Muscle of leg (tissue), 16 donors: ENCODE results near the gene DUSP16. TPM values are rescaled to one million over a fixed set of nuclear protein-coding genes. Genes with fewer than 3 reads are reported as not detected.
A peak's percentile ranks its signal among the peaks of the same experiment; 100 is the strongest.

Experiments
- DNase-seq: peaks from one replicate; pipeline ENCODE4 v3.0.0; 2013
- H3K27ac ChIP-seq: one replicate; pipeline ENCODE4 v1.5.1; 2013; ENCODE audit warnings: mild to moderate bottlenecking, low read length, control low read depth
- H3K27me3 ChIP-seq: one replicate; pipeline ENCODE4 v1.6.1; 2013; ENCODE audit warnings: low read length; ENCODE audit not compliant: control insufficient read depth, insufficient read depth
- H3K36me3 ChIP-seq: one replicate; pipeline ENCODE4 v1.6.1; 2013; ENCODE audit warnings: low read length; ENCODE audit not compliant: control insufficient read depth, insufficient read depth
- H3K4me1 ChIP-seq: one replicate; pipeline ENCODE4 v1.6.1; 2013; ENCODE audit warnings: low read length; ENCODE audit not compliant: control insufficient read depth, insufficient read depth
- H3K4me3 ChIP-seq: one replicate; pipeline ENCODE4 v1.5.1; 2013; ENCODE audit warnings: low read length, control low read depth
- H3K9me3 ChIP-seq: replicated peaks from 2 replicates; pipeline ENCODE4 v1.6.1; 2013; ENCODE audit warnings: low read depth, low read length; ENCODE audit not compliant: control insufficient read depth
- WGBS: methylation state at CpG from one replicate; pipeline ENCODE4 v1.1.5; 2013; ENCODE audit warnings: missing lambda C conversion rate; ENCODE audit not compliant: insufficient coverage; 5-methylcytosine and 5-hydroxymethylcytosine counted together
- long read RNA-seq, 11 donors: transcript quantifications; one replicate each; lab custom pipeline, GENCODE V29; 2026
- polyA plus RNA-seq, 8 donors: library from polyadenylated mRNA; unstranded; fragments of 120-200 nt; gene quantifications; one replicate each; pipeline versions ENCODE4 v1.2.1 to v1.2.3, GENCODE V29; 2013; ENCODE audit warnings: inconsistent platforms in 1 of 8, low replicate concordance in 1 of 8; ENCODE audit not compliant: insufficient read length in 8 of 8, insufficient read depth in 1 of 8
- total RNA-seq: library from RNA; stranded (reverse); fragments of 120-200 nt; gene quantifications from one replicate; pipeline ENCODE4 v1.2.4, GENCODE V29; 2013

The DUSP16 gene
- total RNA-seq: 18.2 TPM
- polyA plus RNA-seq: 10 to 100 TPM; 21.4 to 34.1 (median 27.0) TPM
- long read RNA-seq, donor 1: 0 reads
- long read RNA-seq, donor 2, full-length matches to known transcripts: 1 of 1 reads
- long read RNA-seq, donor 2, partial matches to known transcripts: 0 of 1 reads
- long read RNA-seq, donor 2, other reads (novel, unspliced or antisense): 0 of 1 reads
- long read RNA-seq, donor 3, full-length matches to known transcripts: 5 of 33 reads
- long read RNA-seq, donor 3, partial matches to known transcripts: 28 of 33 reads
- long read RNA-seq, donor 3, other reads (novel, unspliced or antisense): 0 of 33 reads
- long read RNA-seq, donor 4: 0 reads
- long read RNA-seq, donor 5, full-length matches to known transcripts: 10 of 53 reads
- long read RNA-seq, donor 5, partial matches to known transcripts: 43 of 53 reads
- long read RNA-seq, donor 5, other reads (novel, unspliced or antisense): 0 of 53 reads
- long read RNA-seq, donor 6, full-length matches to known transcripts: 4 of 9 reads
- long read RNA-seq, donor 6, partial matches to known transcripts: 5 of 9 reads
- long read RNA-seq, donor 6, other reads (novel, unspliced or antisense): 0 of 9 reads
- long read RNA-seq, donor 7, full-length matches to known transcripts: 9 of 18 reads
- long read RNA-seq, donor 7, partial matches to known transcripts: 9 of 18 reads
- long read RNA-seq, donor 7, other reads (novel, unspliced or antisense): 0 of 18 reads
- long read RNA-seq, donor 8, full-length matches to known transcripts: 4 of 10 reads
- long read RNA-seq, donor 8, partial matches to known transcripts: 6 of 10 reads
- long read RNA-seq, donor 8, other reads (novel, unspliced or antisense): 0 of 10 reads
- long read RNA-seq, donor 9, full-length matches to known transcripts: 1 of 7 reads
- long read RNA-seq, donor 9, partial matches to known transcripts: 6 of 7 reads
- long read RNA-seq, donor 9, other reads (novel, unspliced or antisense): 0 of 7 reads
- long read RNA-seq, donor 10, full-length matches to known transcripts: 1 of 15 reads
- long read RNA-seq, donor 10, partial matches to known transcripts: 14 of 15 reads
- long read RNA-seq, donor 10, other reads (novel, unspliced or antisense): 0 of 15 reads
- long read RNA-seq, donor 11, full-length matches to known transcripts: 1 of 7 reads
- long read RNA-seq, donor 11, partial matches to known transcripts: 6 of 7 reads
- long read RNA-seq, donor 11, other reads (novel, unspliced or antisense): 0 of 7 reads

- under 1% methylated on average over 37 of the region's 59 CpGs for WGBS
Observed at GRCh38 chr12:12562585-12563261, at the start of gene DUSP16. Gene DUSP16, minus strand, starts transcription at chr12:12562863. Its CDS starts 41,765 bp downstream, at chr12:12521098.

GRCh38 chr12:12612358-12612757, 49.7 kb upstream of the DUSP16 start:
- Histone ChIP-seq H3K27me3 (no peaks in the 10 kb centered on the region), H3K4me3 (peak overlapping the region; percentile 90), H3K4me1 (peaks cover 7% of the 10 kb centered on the region), H3K36me3 (peaks cover 3% of the 10 kb centered on the region), H3K27ac (peak overlapping the region; percentile 99), H3K9me3 (no peaks in the 10 kb centered on the region)
- DNase-seq: peak; percentile 57
- 0% methylated on average over 6 of the region's 7 CpGs for WGBS

More at GRCh38 chr12:12562585-12563261, at the start of gene DUSP16:
- Histone ChIP-seq H3K9me3 (peaks cover 3% of the 10 kb centered on the region), H3K4me3 (peak within 1 kb of the TSS; percentile 93), H3K36me3 (no peaks in the 10 kb centered on the region), H3K4me1 (peaks cover 15% of the 10 kb centered on the region), H3K27me3 (no peaks in the 10 kb centered on the region), H3K27ac (peak within 1 kb of the TSS; percentile 99)
- DNase-seq: peak; percentile 99

GRCh38 chr12:12611512-12612306, 49.0 kb upstream of the DUSP16 start, which contains the start of gene CREBL2:
Gene CREBL2, plus strand, starts transcription at chr12:12611876. Its CDS starts 297 bp downstream, at chr12:12612173.
- Histone ChIP-seq H3K9me3 (no peaks in the 10 kb centered on the region), H3K4me1 (peaks cover 7% of the 10 kb centered on the region), H3K4me3 (peak within 1 kb of the TSS; percentile 90), H3K27me3 (no peaks in the 10 kb centered on the region), H3K27ac (peak within 1 kb of the TSS; percentile 99), H3K36me3 (peaks cover 3% of the 10 kb centered on the region)
- WGBS: under 1% methylated on average over 35 of the region's 51 CpGs
- DNase-seq: peak; percentile 99

- Histone ChIP-seq H3K27me3 (no peaks in the 10 kb centered on the region), H3K36me3 (no peaks in the 10 kb centered on the region), H3K4me3 (no peak overlapping the region), H3K9me3 (no peaks in the 10 kb centered on the region), H3K4me1 (peaks cover 7% of the 10 kb centered on the region), H3K27ac (peak overlapping the region; percentile 99)
- DNase-seq: no peak
- WGBS: no CpG with 5 or more reads among the region's 4 CpGs
Observed at GRCh38 chr12:12610711-12611110, 48.0 kb upstream of the DUSP16 start.

- Histone ChIP-seq H3K27me3 (no peaks in the 10 kb centered on the region), H3K4me3 (no peak overlapping the region), H3K4me1 (peaks cover 7% of the 10 kb centered on the region), H3K36me3 (no peaks in the 10 kb centered on the region), H3K27ac (no peak overlapping the region), H3K9me3 (no peaks in the 10 kb centered on the region)
- 100% methylated on average over 1 of the region's 3 CpGs for WGBS
- no peak for DNase-seq
Observed at GRCh38 chr12:12609692-12610091, 47.0 kb upstream of the DUSP16 start.

- WGBS: no CpG with 5 or more reads among the region's 1 CpG
- peak; percentile 26 for DNase-seq
Observed at GRCh38 chr12:12608557-12608957, 45.9 kb upstream of the DUSP16 start.

GRCh38 chr12:12606781-12607589, 44.3 kb upstream of the DUSP16 start:
- no CpG with 5 or more reads among the region's 7 CpGs for whole genome bisulfite sequencing
- DNase-seq: peak; percentile 55
- no peak overlapping the region for H3K4me3 ChIP-seq
- H3K27me3 ChIP-seq: no peaks in the 10 kb centered on the region
- no peaks in the 10 kb centered on the region for H3K9me3 ChIP-seq
- H3K27ac ChIP-seq: no peak overlapping the region
- H3K36me3 ChIP-seq: no peaks in the 10 kb centered on the region
- peaks cover 3% of the 10 kb centered on the region for H3K4me1 ChIP-seq

More at GRCh38 chr12:12608557-12608957, 45.9 kb upstream of the DUSP16 start:
- Histone ChIP-seq H3K4me3 (no peak overlapping the region), H3K36me3 (no peaks in the 10 kb centered on the region), H3K27me3 (no peaks in the 10 kb centered on the region), H3K4me1 (peaks cover 7% of the 10 kb centered on the region), H3K27ac (no peak overlapping the region), H3K9me3 (no peaks in the 10 kb centered on the region)

GRCh38 chr12:12604740-12605139, 42.1 kb upstream of the DUSP16 start:
- WGBS: 58% methylated on average over 4 of the region's 5 CpGs
- no peak overlapping the region for H3K27ac ChIP-seq
- no peak for DNase-seq
- no peaks in the 10 kb centered on the region for H3K4me1 ChIP-seq
- no peaks in the 10 kb centered on the region for H3K36me3 ChIP-seq
- H3K27me3 ChIP-seq: peaks cover 2% of the 10 kb centered on the region
- no peaks in the 10 kb centered on the region for H3K9me3 ChIP-seq
- no peak overlapping the region for H3K4me3 ChIP-seq
